H1 (cell line): ENCODE measurements around the gene ITIH1. TPM values are rescaled to one million over a fixed set of nuclear protein-coding genes. Genes with fewer than 3 reads are reported as not detected.

Source experiments
- CTCF ChIA-PET: fragments of 300-600 bp; sonication (Branson Sonifier 250); formaldehyde crosslinking; loops from one replicate; lab custom pipeline; 2021; ENCODE audit not compliant: partially characterized antibody; lab: Charles Lee
- POLR2A ChIA-PET: fragments of 300-600 bp; sonication (Branson Sonifier 250); formaldehyde crosslinking; loops from one replicate; lab custom pipeline; 2021; ENCODE audit warnings: inconsistent platforms; ENCODE audit not compliant: partially characterized antibody; lab: Charles Lee
- DNase-seq, 2 experiments: peaks; one replicate each; pipeline versions ENCODE4 v3.0.0 to v3.0.0-alpha.2; 2010 to 2022; ENCODE audit warnings: low spot score in 2 of 2, low read depth in 1 of 2, mixed read lengths in 1 of 2
- FAIRE-seq: peaks from 2 replicates; lab custom pipeline; 2011; peaks lifted over from hg19 to GRCh38; lab: Jason Lieb, UNC
- H2AFZ ChIP-seq: 2 replicates; pipeline ENCODE4 v1.8.1; 2012; ENCODE audit warnings: low read length, inconsistent platforms
- H2AK5ac ChIP-seq: 2 replicates; pipeline ENCODE4 v1.6.1; 2013; ENCODE audit warnings: low read depth, low read length
- H2BK120ac ChIP-seq: replicated peaks from 2 replicates; pipeline ENCODE3; 2013; ENCODE audit warnings: low read depth, low read length, inconsistent platforms
- H2BK12ac ChIP-seq: 2 replicates; pipeline ENCODE4 v1.6.1; 2013; ENCODE audit warnings: low read depth, low read length
- H2BK15ac ChIP-seq: 2 replicates; pipeline ENCODE4 v1.6.1; 2013; ENCODE audit warnings: low read length
- H2BK20ac ChIP-seq: 2 replicates; pipeline ENCODE4 v1.6.1; 2013; ENCODE audit warnings: low read length
- H2BK5ac ChIP-seq: 2 replicates; pipeline ENCODE4 v1.6.1; 2013; ENCODE audit warnings: low read depth, low read length
- H3K14ac ChIP-seq: 2 replicates; pipeline ENCODE4 v1.6.1; 2013; ENCODE audit warnings: inconsistent platforms; ENCODE audit not compliant: insufficient read length
- H3K18ac ChIP-seq: 2 replicates; pipeline ENCODE4 v1.6.1; 2013; ENCODE audit warnings: low read length; ENCODE audit errors: extremely low read depth
- H3K23ac ChIP-seq: 2 replicates; pipeline ENCODE4 v1.6.1; 2013; ENCODE audit warnings: inconsistent platforms; ENCODE audit not compliant: insufficient read length
- H3K23me2 ChIP-seq: 2 replicates; pipeline ENCODE4 v1.6.1; 2013; ENCODE audit warnings: low read depth, low read length
- H3K27ac ChIP-seq: 2 replicates; pipeline ENCODE4 v1.6.1; 2011; ENCODE audit warnings: low read depth, low read length, inconsistent platforms
- H3K27me3 ChIP-seq, 4 experiments: replicated peaks in 1 of 4; 1 replicate in 1 of 4; 2 replicates in 3 of 4; pipeline versions ENCODE4 v1.6.1 to v1.8.1; 2011 to 2013; ENCODE audit warnings: low read length in 3 of 4, mild to moderate bottlenecking in 3 of 4, inconsistent platforms in 2 of 4, mixed read lengths in 2 of 4, moderate library complexity in 1 of 4; ENCODE audit not compliant: control insufficient read depth in 3 of 4, insufficient read depth in 3 of 4; ENCODE audit errors: extremely low read depth in 1 of 4
- H3K36me3 ChIP-seq, 4 experiments: 2 replicates each; pipeline versions ENCODE4 v1.6.1 to v1.8.1; 2011 to 2013; ENCODE audit warnings: mild to moderate bottlenecking in 4 of 4, low read length in 3 of 4, moderate library complexity in 2 of 4, control low read depth in 1 of 4, inconsistent platforms in 1 of 4; ENCODE audit not compliant: insufficient read depth in 4 of 4, control insufficient read depth in 2 of 4
- H3K4ac ChIP-seq: replicated peaks from 2 replicates; pipeline ENCODE3; 2013; ENCODE audit warnings: low read length, low read depth, mixed read lengths, inconsistent platforms; ENCODE audit not compliant: insufficient read length
- H3K4me1 ChIP-seq, 4 experiments: replicated peaks in 1 of 4; 1 replicate in 1 of 4; 2 replicates in 3 of 4; pipeline versions ENCODE4 v1.6.1 to v1.8.1; 2011 to 2013; ENCODE audit warnings: low read length in 3 of 4, inconsistent platforms in 2 of 4, mixed read lengths in 1 of 4; ENCODE audit not compliant: insufficient read depth in 4 of 4, control insufficient read depth in 3 of 4
- H3K4me2 ChIP-seq, 2 experiments: 2 replicates each; pipeline versions ENCODE4 v1.6.1 to v1.8.1; 2011 to 2013; ENCODE audit warnings: low read depth in 2 of 2, low read length in 2 of 2, control low read depth in 1 of 2, inconsistent platforms in 1 of 2, mild to moderate bottlenecking in 1 of 2; ENCODE audit not compliant: insufficient read depth in 1 of 2
- H3K4me3 ChIP-seq, 4 experiments: fragments of 200-600, 300-600 bp in 1 of 4; sonication (generic), shearing (Covaris generic), sonication (Bioruptor Twin) in 1 of 4; 2 replicates each; pipeline versions ENCODE4 v1.5.1 to v1.8.1; 2011 to 2016; ENCODE audit warnings: low read length in 4 of 4, low read depth in 3 of 4, control low read depth in 2 of 4, inconsistent platforms in 2 of 4, mild to moderate bottlenecking in 2 of 4, mixed read lengths in 1 of 4, moderate library complexity in 1 of 4; ENCODE audit not compliant: insufficient read depth in 2 of 4; ENCODE audit errors: extremely low read depth in 1 of 4
- H3K56ac ChIP-seq: replicated peaks from 2 replicates; pipeline ENCODE3; 2013; ENCODE audit warnings: low read depth, mild to moderate bottlenecking, mixed read lengths, low read length, inconsistent platforms; ENCODE audit not compliant: insufficient read length
- H3K79me1 ChIP-seq: 2 replicates; pipeline ENCODE4 v1.6.1; 2013; ENCODE audit warnings: low read depth, low read length, control low read depth
- H3K79me2 ChIP-seq, 2 experiments: 2 replicates each; pipeline versions ENCODE4 v1.6.1 to v1.8.1; 2012 to 2013; ENCODE audit warnings: low read length in 2 of 2, mild to moderate bottlenecking in 2 of 2, inconsistent platforms in 1 of 2; ENCODE audit not compliant: insufficient read depth in 2 of 2, control insufficient read depth in 1 of 2
- H3K9ac ChIP-seq, 4 experiments: replicated peaks in 1 of 4; 1 replicate in 1 of 4; 2 replicates in 3 of 4; pipeline versions ENCODE4 v1.6.1 to v1.8.1; 2011 to 2013; ENCODE audit warnings: low read depth in 3 of 4, low read length in 3 of 4, control low read depth in 2 of 4, mild to moderate bottlenecking in 2 of 4, moderate library complexity in 2 of 4, inconsistent platforms in 1 of 4; ENCODE audit errors: extremely low read depth in 1 of 4
- H3K9me3 ChIP-seq, 2 experiments: 2 replicates each; pipeline versions ENCODE4 v1.6.1 to v1.8.1; 2012 to 2013; ENCODE audit warnings: mild to moderate bottlenecking in 2 of 2, moderate library complexity in 2 of 2, control low read depth in 1 of 2, inconsistent platforms in 1 of 2, low read depth in 1 of 2, low read length in 1 of 2, mixed read lengths in 1 of 2; ENCODE audit not compliant: insufficient read depth in 2 of 2
- H4K20me1 ChIP-seq, 2 experiments: replicated peaks in 1 of 2; 2 replicates each; pipeline versions ENCODE3 to v1.8.1; 2011 to 2013; ENCODE audit warnings: inconsistent platforms in 2 of 2, low read length in 2 of 2, mild to moderate bottlenecking in 1 of 2; ENCODE audit not compliant: insufficient read depth in 2 of 2, control insufficient read depth in 1 of 2
- H4K5ac ChIP-seq: 2 replicates; pipeline ENCODE4 v1.6.1; 2013; ENCODE audit warnings: low read length, low read depth, mixed read lengths, inconsistent platforms; ENCODE audit not compliant: insufficient read length
- H4K8ac ChIP-seq: 2 replicates; pipeline ENCODE4 v1.8.0; 2013; ENCODE audit warnings: mild to moderate bottlenecking, moderate library complexity, low read length, inconsistent platforms; ENCODE audit not compliant: insufficient read depth; ENCODE audit errors: extremely low read depth
- H4K91ac ChIP-seq: replicated peaks from 2 replicates; pipeline ENCODE3; 2013; ENCODE audit warnings: low read length, mixed read lengths, inconsistent platforms; ENCODE audit not compliant: insufficient read length
- BRCA1 ChIP-seq: IDR thresholded peaks from 2 replicates; pipeline ENCODE4 v1.6.1; 2012; ENCODE audit warnings: low read depth, low read length, improper control_type of control experiment
- CHD1 ChIP-seq: IDR thresholded peaks from 2 replicates; pipeline ENCODE4 v1.6.1; 2012; ENCODE audit warnings: low read depth, low read length, improper control_type of control experiment
- E2F6 ChIP-seq: IDR thresholded peaks from 2 replicates; pipeline ENCODE4 v1.6.1; 2012; ENCODE audit warnings: inconsistent platforms
- JUND ChIP-seq: IDR thresholded peaks from 2 replicates; pipeline ENCODE4 v1.6.1; 2011; ENCODE audit warnings: mild to moderate bottlenecking, improper control_type of control experiment, low read length
- MAFK ChIP-seq: IDR thresholded peaks from 2 replicates; pipeline ENCODE4 v1.6.1; 2012; ENCODE audit warnings: low read depth, mild to moderate bottlenecking, improper control_type of control experiment, low read length
- PHF8 ChIP-seq: fragments of 200-600 bp; sonication (generic); conservative IDR thresholded peaks from 2 replicates; pipeline ENCODE4 v1.7.1; 2012; ENCODE audit warnings: low read depth, mild to moderate bottlenecking, inconsistent platforms, low read length, moderate library complexity
- POU5F1 ChIP-seq: IDR thresholded peaks from 2 replicates; pipeline ENCODE4 v1.6.1; 2011; ENCODE audit warnings: low read depth, mild to moderate bottlenecking, low read length, moderate library complexity
- RBBP5 ChIP-seq: IDR thresholded peaks from 2 replicates; pipeline ENCODE4 v1.7.1; 2012; ENCODE audit warnings: low read depth, mild to moderate bottlenecking, inconsistent platforms, low read length, moderate library complexity, borderline replicate concordance
- RFX5 ChIP-seq: IDR thresholded peaks from 2 replicates; pipeline ENCODE4 v1.6.1; 2011; ENCODE audit warnings: low read depth, low read length, improper control_type of control experiment, borderline replicate concordance
- SAP30 ChIP-seq: fragments of 300-600 bp; sonication (generic); IDR thresholded peaks from 2 replicates; pipeline ENCODE4 v1.7.1; 2012; ENCODE audit warnings: low read length, moderate library complexity, mild to moderate bottlenecking, inconsistent platforms; ENCODE audit not compliant: insufficient read depth, insufficient replicate concordance
- TAF7 ChIP-seq: optimal IDR thresholded peaks from 2 replicates; pipeline ENCODE3; 2011; ENCODE audit warnings: low read depth, mild to moderate bottlenecking, inconsistent platforms, low read length, moderate library complexity, borderline replicate concordance
- TCF12 ChIP-seq: IDR thresholded peaks from 2 replicates; pipeline ENCODE4 v1.6.1; 2011; ENCODE audit warnings: low read depth, mild to moderate bottlenecking, low read length
- WGBS, 2 experiments: shearing (Covaris generic) in 1 of 2; methylation state at CpG; one replicate each; pipeline versions ENCODE4 v1.1.6 to v1.1.7; 2013 to 2015; ENCODE audit warnings: low lambda C conversion rate in 2 of 2, mixed read lengths in 2 of 2, inconsistent platforms in 1 of 2, low coverage in 1 of 2, missing lambda C conversion rate in 1 of 2; ENCODE audit not compliant: insufficient replicate concordance in 2 of 2, insufficient coverage in 1 of 2, insufficient read length in 1 of 2; ENCODE audit errors: extremely low coverage in 1 of 2, missing lambda C conversion rate in 1 of 2; 5-methylcytosine and 5-hydroxymethylcytosine counted together
- polyA plus RNA-seq, 7 experiments: library from polyadenylated mRNA; depleted of rRNA in 3 of 7; stranded (reverse) in 5 of 7; unstranded in 2 of 7; fragments of >200 nt in 5 of 7; fragments of 200-250 nt in 2 of 7; gene quantifications; 1 replicate in 5 of 7; 2 replicates in 1 of 7; 4 replicates in 1 of 7; pipeline versions ENCODE4 v1.2.1 to v1.2.3, GENCODE V29; 2011 to 2013; ENCODE audit warnings: missing spikeins in 2 of 7, mixed read lengths in 2 of 7
- total RNA-seq: library from RNA; stranded (reverse); fragmentation: NEBNext Ultra II Directional; extraction: Animal tissue kit (Norgen Biotek cat#: 25700); gene quantifications from 2 replicates; pipeline ENCODE4 v1.2.1, GENCODE V29; 2021

ITIH1 gene
- total and polyA plus RNA-seq, 2 of the 8 experiments (the other 6 are each of a cell fraction or from before 2014, with no cell fraction given): not detected

GRCh38 chr3:52830535-52831258 lies 53.3 kb downstream of the ITIH1 start, which contains the start of gene ITIH4:
Gene ITIH4, minus strand, starts transcription at chr3:52830672. Its CDS starts 30 bp downstream, at chr3:52830642.
- Histone ChIP-seq H2BK12ac (no peak within 1 kb of the TSS), H3K4me3 (no peak within 1 kb of the TSS), H3K18ac (no peak within 1 kb of the TSS), H3K9ac (no peak within 1 kb of the TSS), H3K79me1 (no peaks in the 10 kb centered on the region), H3K79me2 (no peaks in the 10 kb centered on the region), H4K91ac (no peak within 1 kb of the TSS), H2BK5ac (peak within 1 kb of the TSS; percentile 49; the same call in 1 of the 2 replicates), H3K56ac (no peak within 1 kb of the TSS), H4K8ac (peak within 1 kb of the TSS; percentile 39), H3K4me2 (no peak within 1 kb of the TSS), H3K23me2 (no peaks in the 10 kb centered on the region), H3K36me3 (no peaks in the 10 kb centered on the region), H3K27me3 (no peaks in the 10 kb centered on the region), H3K14ac (no peak within 1 kb of the TSS), H3K9me3 (no peaks in the 10 kb centered on the region), H3K4me1 (peaks cover 0 to 12% (median 2%) of the 10 kb centered on the region in 4 experiments; a peak in 3 of 7 replicates), H2AK5ac (no peak within 1 kb of the TSS), H3K4ac (no peak within 1 kb of the TSS), H2BK20ac (no peak within 1 kb of the TSS), H4K20me1 (no peaks in the 10 kb centered on the region), H3K27ac (no peak within 1 kb of the TSS), H3K23ac (no peak within 1 kb of the TSS), H2BK120ac (no peak within 1 kb of the TSS), H2AFZ (no peak within 1 kb of the TSS), H2BK15ac (no peak within 1 kb of the TSS), H4K5ac (no peak within 1 kb of the TSS)
- DNase-seq (no peak), FAIRE-seq (no peak)
- ChIA-PET POLR2A (no interaction called here), CTCF (interaction anchor here (1.3 to 4.7 kb wide), 5 partner anchors 10 to 68 kb away, joined by 3 to 24 read pairs (median 3); no protein-coding TSS in a partner anchor)
- 89% methylated on average over 16 of the region's 16 CpGs; no CpG with 5 or more reads in 1 of the 2 experiments for WGBS, 2 experiments
- TF ChIP-seq TCF12 (no peak), CHD1 (no peak), MAFK (no peak), RBBP5 (no peak), E2F6 (no peak), BRCA1 (no peak), RFX5 (no peak), PHF8 (no peak), TAF7 (no peak), SAP30 (no peak), POU5F1 (no peak), JUND (no peak)
